K562 treated with DMSO at 1 percent for 12 hours (cell line): ENCODE data around the gene NEXMIF. TPM values are rescaled to one million over a fixed set of nuclear protein-coding genes. Genes with fewer than 3 reads are reported as not detected.

ENCODE experiments used
- total RNA-seq: library from RNA; unstranded; fragments of 300-600 nt; gene quantifications from 2 replicates; pipeline ENCODE4 v1.2.3, GENCODE V29; 2022; ENCODE audit not compliant: insufficient read depth

NEXMIF gene
- total RNA-seq = not detected in 2 replicates

GRCh38 chrX:74925225-74926088 is at the start of gene NEXMIF:
NEXMIF (minus strand) TSS chrX:74925452.

Other genes with a start within 250 kb of the NEXMIF start
- 12.0 and 21.9 TPM in 2 replicates for gene ABCB7, start 230.8 kb upstream of the NEXMIF start, total RNA-seq